GM12891 (cell line): ENCODE measurements around the gene CTRB2.
"Not testable (repeated sequence)": the region's sequence is repeated elsewhere in the genome, so short reads cannot be mapped to it uniquely, and the experiment has no call there.

Experiments used
- DNase-seq: peaks from one replicate; pipeline ENCODE4 v3.0.0; 2011; ENCODE audit warnings: low spot score; ENCODE audit not compliant: insufficient read length
- FAIRE-seq: peaks from 2 replicates; lab custom pipeline; 2011; peaks lifted over from hg19 to GRCh38; lab: Jason Lieb, UNC
- PAX5 ChIP-seq: IDR thresholded peaks from 2 replicates; pipeline ENCODE4 v1.6.1; 2011; ENCODE audit warnings: low read length, moderate library complexity, mild to moderate bottlenecking; ENCODE audit not compliant: insufficient read depth, severe bottlenecking
- POLR2A ChIP-seq: IDR thresholded peaks from 2 replicates; pipeline ENCODE4 v1.6.1; 2011; ENCODE audit warnings: low read depth, low read length, control low read depth
- POLR2AphosphoS5 ChIP-seq: IDR thresholded peaks from 2 replicates; pipeline ENCODE4 v1.6.1; 2011; ENCODE audit warnings: low read depth, low read length, control low read depth
- POU2F2 ChIP-seq: IDR thresholded peaks from 2 replicates; pipeline ENCODE4 v1.6.1; 2011; ENCODE audit warnings: low read depth, mild to moderate bottlenecking, control low read depth, low read length, moderate library complexity
- SPI1 ChIP-seq: IDR thresholded peaks from 2 replicates; pipeline ENCODE4 v1.6.1; 2011; ENCODE audit warnings: low read depth, low read length, control low read depth
- TAF1 ChIP-seq: IDR thresholded peaks from 2 replicates; pipeline ENCODE4 v1.6.1; 2011; ENCODE audit warnings: low read depth, low read length, control low read depth

The CTRB2 gene

DNA sequence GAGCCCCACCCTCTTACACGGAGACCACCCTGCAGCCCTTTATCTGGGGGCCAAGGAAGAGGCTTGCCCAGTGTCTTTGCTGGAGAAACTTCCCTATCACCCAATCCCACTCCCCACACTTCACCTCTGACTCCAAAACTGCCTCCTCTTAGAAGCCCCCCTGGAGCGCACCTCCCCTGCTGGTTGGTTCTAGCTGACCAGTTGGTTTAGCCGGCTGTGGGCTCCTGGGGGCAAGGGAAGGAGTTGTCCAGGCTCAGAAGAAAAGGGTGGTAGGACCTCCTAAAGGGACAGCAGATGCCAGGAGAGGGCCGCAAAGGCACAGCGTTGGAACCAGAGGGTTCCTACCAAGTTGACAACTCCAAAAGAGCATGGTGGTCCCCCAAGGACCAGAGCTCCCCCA is 42.5 kb upstream of the CTRB2 start:
- DNase-seq = no peak
- TF ChIP-seq PAX5 = no peak
- TF ChIP-seq POLR2A = no peak
- no peak for TF ChIP-seq POU2F2
- TF ChIP-seq TAF1 = no peak
- TF ChIP-seq POLR2AphosphoS5 = no peak
- TF ChIP-seq SPI1 = no peak
- no peak for FAIRE-seq

DNA sequence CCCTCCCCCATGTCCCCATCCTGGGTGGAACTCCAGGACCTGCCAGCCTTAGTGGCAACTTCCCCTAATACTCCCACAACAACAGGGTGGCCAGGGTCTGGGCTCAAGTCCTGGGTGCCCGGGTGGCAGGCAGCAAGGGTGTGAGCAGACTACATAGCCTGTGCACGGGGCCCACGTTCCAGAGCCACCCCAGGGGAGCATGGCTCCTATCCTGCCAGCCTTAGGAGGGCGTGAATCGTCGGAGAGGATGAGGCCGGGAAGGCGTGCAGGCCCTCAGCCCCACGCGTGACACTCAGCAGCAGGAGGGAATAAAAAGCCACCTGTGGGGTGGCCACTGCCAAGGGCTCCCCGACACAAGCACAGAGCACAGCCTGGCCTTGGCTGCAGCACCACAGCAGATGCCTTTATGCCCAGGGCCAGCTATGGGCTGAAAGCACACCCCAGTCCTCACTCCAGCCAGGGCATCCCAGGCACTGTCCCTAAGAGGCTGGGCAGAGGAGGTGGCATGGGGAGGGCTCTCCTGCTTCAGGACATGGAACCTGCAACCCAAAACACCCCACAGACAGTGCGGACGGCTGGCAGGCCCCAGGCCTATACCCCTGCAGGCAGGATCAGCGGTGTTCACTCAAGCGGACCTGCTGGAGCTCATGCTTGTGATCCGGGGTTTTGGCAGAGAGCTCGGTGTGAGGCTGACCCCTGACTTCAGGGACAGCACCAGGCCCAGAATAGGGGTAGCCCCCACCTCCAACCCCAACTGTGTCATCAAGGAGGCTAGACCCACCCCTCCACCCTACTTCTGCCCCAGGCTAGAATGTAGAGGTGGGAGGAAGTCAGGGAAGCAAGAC is 41.8 kb upstream of the CTRB2 start:
- DNase-seq = no peak
- no peak for FAIRE-seq
- TF ChIP-seq POU2F2 = no peak
- no peak for TF ChIP-seq POLR2AphosphoS5
- TF ChIP-seq POLR2A = no peak
- TF ChIP-seq PAX5 = no peak
- TF ChIP-seq SPI1 = no peak
- no peak for TF ChIP-seq TAF1

DNA sequence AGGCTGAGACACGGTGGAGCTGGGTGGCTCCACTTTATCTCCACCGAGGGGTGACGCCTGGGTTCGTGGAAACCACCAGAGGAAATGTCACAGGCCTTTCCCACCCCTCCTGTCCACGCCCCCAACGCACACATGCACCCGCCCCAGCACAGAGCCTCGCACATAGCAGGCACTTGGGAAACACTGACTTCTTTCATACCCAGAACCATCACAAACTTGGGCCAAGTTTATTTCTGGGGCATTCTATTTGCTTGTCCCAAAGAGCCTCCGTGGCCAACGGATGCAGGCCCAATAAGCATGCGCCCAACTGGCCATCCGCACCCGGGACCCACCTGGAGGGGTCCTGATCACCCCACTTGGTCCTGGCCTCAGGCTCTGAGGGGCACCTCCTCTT is 41.2 kb upstream of the CTRB2 start:
- TF ChIP-seq TAF1 (no peak), SPI1 (no peak), PAX5 (no peak), POLR2A (no peak), POU2F2 (no peak), POLR2AphosphoS5 (no peak)
- DNase-seq (no peak), FAIRE-seq (no peak)

DNA sequence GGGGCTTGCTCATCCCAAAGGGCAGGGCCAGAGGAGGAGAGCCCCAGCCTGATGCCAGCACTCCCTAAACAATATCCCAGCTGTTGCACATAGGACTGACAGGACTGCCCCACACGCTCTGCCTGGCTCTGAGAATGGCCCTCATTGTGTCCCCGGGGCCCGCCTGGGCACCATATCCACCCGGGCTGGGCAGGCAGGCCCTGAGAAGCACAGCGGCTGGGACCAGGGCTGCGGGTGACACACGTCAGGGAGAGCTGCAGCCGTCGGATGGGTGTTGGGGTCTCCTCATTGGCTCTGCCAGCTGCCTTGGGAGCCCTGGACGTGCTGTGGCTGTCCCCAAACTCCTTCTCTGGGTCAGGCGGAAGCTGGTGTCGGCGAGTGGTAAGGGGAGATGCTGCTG is 40.3 kb upstream of the CTRB2 start:
- no peak for TF ChIP-seq TAF1
- no peak for TF ChIP-seq POLR2A
- TF ChIP-seq SPI1 = no peak
- TF ChIP-seq PAX5 = no peak
- no peak for TF ChIP-seq POLR2AphosphoS5
- TF ChIP-seq POU2F2 = no peak
- FAIRE-seq (no peak), DNase-seq (no peak)

DNA sequence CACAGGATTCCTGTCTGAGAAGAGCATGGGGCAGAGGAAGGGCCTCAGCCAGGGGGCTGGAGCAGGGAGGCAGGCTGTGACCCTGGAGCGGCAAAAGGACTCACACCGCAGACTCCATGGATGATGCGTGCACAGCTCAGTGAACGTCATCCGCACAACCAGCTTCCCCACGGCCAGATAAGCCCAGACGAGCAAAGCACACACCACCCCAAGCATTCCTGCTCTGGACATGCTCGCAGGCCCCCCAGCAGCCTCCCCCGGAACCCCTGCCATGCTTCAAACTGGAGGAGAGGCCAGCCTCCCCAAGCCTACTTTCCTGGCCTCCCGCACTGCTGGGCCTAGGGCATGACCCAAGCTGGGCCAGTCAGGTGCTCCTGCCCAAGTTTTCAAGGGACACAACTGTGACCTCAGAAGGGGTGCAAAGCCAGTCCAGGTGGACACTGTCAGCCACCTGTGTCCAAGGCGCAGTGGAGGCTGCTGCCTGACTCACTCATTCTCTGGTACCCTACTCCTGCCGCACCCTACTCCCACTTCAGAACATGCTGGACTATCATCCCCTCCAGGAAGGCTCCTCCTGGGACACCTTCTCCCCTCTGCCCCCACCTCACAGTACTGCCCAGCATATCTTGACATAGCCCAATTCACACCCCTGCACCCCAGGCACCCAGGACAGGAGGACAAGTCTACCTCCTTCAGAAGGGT is 39.7 kb upstream of the CTRB2 start:
- TF ChIP-seq POLR2AphosphoS5 (no peak), PAX5 (no peak), SPI1 (no peak), POLR2A (no peak), POU2F2 (no peak), TAF1 (no peak)
- no peak for FAIRE-seq

DNA sequence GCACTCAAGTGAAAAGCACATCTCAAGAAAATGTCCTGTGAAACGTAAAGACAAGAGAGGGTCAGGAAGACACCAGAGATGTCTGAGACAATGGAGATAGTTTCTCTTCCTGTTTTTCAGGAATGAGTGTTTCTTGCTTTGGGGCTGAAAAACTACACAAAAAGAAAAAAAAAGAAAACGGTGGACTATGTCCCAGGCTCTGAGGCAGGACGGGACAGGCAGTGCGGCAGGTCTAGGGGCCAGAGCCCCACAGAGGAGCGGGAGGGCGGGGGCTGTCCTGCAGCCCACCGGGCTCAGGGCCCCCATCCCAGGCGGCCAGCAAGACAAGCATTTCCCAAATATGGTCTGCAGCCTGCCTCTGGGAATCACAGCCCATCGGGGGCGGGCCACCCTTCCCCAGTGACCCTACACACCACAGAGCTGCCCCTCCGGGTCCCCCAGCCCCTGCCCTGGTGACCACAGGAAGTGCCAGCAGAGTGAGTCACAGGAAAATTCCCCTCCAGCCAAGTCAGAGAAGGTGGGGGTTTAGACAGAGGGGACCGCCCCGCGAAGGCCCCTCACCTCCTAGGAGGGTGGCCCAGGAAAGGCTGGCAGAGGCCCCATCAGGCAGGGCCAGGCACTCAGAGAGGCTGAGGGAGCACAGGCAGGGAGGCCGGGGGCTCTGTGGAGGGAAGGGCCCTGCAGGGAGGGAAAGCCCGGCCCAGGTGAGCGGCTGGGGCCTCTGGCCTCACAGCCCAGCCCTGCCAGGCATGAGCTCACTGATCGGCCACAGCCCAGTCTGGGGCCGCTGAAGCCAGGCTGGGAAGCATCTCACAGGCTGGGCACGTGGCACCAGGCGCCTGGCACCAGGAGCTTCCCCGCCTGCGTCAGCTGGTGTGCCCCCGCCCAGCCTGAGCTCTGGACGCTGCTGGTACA is 38.1 kb upstream of the CTRB2 start:
- DNase-seq (no peak), FAIRE-seq (peak; percentile 61)
- peak; percentile 86 for TF ChIP-seq SPI1
- no peak for TF ChIP-seq TAF1

More for the DNA sequence above, 39.7 kb upstream of the CTRB2 start:
- DNase-seq = no peak

DNA sequence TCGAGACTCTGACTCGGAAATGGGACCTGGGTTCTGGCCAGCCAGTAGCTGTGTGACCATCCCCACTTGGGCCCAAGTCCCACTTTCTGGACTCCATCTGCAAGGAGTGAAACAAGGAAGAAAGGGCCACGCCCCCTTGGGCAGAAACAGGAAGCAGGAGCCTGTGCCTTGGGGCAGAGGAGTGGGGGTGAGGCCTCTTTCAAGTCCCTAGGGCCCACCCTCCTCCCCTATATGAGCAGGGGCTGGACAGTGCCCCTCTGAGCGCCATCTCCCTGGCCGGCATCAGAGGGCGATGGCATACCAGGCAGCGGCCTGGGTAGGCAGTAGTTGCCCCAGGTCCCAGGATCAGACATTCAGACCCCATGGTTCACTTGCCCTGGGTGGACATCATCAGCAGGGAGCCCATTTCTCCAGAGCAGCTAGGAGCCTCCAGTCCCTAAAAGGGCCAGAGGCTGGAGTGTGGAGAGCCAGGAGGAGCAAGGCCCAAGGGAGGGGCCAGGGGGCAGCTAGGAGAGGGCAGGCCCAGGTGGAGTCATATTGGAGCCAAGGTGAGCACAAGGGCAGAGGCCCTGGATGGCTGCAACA is 37.4 kb upstream of the CTRB2 start:
- DNase-seq (no peak), FAIRE-seq (no peak)
- TF ChIP-seq TAF1 (no peak), POLR2A (no peak), SPI1 (no peak), POLR2AphosphoS5 (no peak), PAX5 (no peak), POU2F2 (no peak)

DNA sequence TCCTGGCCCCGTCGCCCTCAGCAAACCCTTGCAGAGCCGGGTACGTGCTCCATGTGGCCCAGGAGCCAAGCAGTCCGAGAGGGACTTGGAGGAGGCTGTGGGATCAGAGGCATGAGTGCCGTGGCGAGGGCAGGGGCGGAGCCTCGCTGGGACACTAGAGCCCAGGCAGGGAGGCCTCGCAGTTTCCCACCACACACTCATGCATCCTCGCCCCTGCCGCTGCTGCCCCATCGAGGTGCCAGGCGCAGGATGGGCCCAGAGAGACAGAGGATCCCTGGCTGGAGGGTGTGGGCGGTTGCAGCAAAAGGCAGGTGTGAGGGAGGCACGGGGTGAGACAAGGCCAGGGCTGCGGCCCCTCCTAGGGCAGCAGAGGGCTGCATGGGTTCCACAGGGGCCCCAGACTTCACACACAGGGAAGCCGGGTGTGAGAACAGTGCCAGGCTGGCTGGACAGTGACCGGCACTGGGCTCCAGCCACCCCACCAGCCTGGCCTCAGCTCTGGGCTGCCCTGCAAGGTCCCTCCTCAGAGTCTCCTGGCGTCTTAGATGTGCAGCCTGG is 36.8 kb upstream of the CTRB2 start:
- TF ChIP-seq POLR2AphosphoS5 (no peak), POU2F2 (no peak), PAX5 (no peak)
- peak; percentile 38 for FAIRE-seq
- no peak for DNase-seq

DNA sequence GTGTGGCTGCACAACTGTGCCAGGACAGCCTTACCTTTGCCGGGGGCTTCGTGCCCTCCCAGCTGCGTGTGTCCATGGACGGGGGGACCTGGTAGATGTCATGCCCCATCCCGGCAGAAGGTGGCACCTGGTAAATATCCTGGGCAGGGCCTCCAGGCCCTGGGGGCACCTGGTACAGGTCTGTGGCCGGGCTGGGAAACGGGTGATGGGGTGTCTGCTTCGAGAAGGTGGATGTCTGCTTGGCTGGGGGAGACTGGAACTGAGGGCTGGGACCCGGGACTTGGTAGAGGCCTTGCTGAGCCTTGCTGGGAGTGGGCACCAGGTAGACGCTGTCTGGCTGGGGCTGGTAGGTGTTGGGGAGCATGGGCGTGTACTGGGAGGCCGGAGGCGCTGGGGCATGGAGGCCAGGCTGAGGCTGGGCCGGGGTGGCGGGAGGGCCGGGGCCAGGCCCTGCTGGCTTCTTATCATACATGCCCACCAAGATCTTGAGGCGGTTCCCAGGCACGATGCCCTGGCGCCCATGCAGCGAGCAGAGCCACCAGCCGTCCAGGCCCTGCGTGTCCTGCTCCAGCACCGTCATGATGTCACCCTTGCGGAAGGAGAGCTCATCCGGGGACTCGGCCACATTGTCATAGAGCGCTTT is 35.6 kb upstream of the CTRB2 start:
- DNase-seq, FAIRE-seq: not testable (repeated sequence)
